Measurements from ENCODE around the gene RAB1B.

The RAB1B gene

DNA sequence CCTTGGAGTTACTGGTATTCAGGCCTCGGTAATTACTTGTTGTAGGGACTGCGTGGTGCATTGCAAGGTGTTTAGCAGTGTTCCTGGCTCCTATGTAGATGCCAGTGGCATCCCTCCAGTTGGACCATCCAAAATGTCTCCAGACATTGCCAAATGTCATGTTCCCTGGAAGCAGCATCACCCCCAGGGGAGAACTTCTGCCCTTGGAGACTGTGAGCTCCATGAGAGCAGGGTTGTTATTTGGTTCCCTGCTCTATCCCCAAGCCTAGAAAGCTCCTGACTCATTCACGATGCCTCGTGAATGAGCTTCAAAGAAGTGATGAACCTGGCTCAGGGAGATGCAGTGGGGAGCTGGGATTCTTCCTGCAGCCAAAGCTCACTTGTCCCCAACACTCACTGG lies 53.2 kb downstream of the RAB1B start:
- no peak for TF ChIP-seq CTCF (IDR thresholded peaks at IDR 0.05)
- H3K4me1 ChIP-seq (ENCODE audit: control insufficient read depth in 1 of 2, insufficient read depth in 1 of 2, low read depth in 1 of 2, low read length in 1 of 2), result peaks cover 13 to 15% of the 10 kb centered on the region in 2 experiments
- H3K4me3 ChIP-seq (ENCODE audit: low read depth in 1 of 2, low read length in 1 of 2), result no peak overlapping the region
- no peaks in the 10 kb centered on the region for H3K36me3 ChIP-seq
- peaks cover 15% of the 10 kb centered on the region for H3K27me3 ChIP-seq
- H3K9me3 ChIP-seq, result no peaks in the 10 kb centered on the region
- H3K27ac ChIP-seq, result no peak overlapping the region

- no peak for TF ChIP-seq CTCF (IDR thresholded peaks at IDR 0.05)
- no peaks in the 10 kb centered on the region for H3K9me3 ChIP-seq
- no peaks in the 10 kb centered on the region for H3K36me3 ChIP-seq
- no peak overlapping the region for H3K4me3 ChIP-seq (ENCODE audit: low read depth in 1 of 2, low read length in 1 of 2)
- peaks cover 3% of the 10 kb centered on the region for H3K27me3 ChIP-seq
- H3K27ac ChIP-seq, result no peak overlapping the region
- H3K4me1 ChIP-seq (ENCODE audit: control insufficient read depth in 1 of 2, insufficient read depth in 1 of 2, low read depth in 1 of 2, low read length in 1 of 2), result peaks cover 8% of the 10 kb centered on the region in 2 experiments
These were observed 54.4 kb downstream of the RAB1B start for GRCh38 chr11:66322732-66323427.

DNA sequence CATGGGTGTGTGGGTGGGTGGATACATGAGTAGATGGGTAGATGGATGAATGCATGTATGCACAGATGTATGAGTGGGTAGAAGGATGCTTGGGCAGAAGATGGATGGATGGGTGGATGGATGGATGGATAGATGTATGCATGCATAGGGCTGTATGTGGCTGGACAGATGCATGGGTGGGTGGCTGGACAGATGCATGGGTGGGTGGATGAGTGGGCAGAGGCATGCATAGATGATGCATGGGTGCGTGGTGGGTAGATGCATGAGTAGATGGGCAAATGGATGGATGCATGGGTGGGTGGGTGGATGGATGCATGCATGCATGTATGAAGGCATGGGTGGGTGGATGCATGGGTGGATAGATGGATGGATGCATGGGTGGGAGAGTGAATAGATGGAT lies 55.2 kb downstream of the RAB1B start:
- no peaks in the 10 kb centered on the region for H3K9me3 ChIP-seq
- peaks cover 3 to 6% of the 10 kb centered on the region in 2 experiments for H3K4me1 ChIP-seq (ENCODE audit: control insufficient read depth in 1 of 2, insufficient read depth in 1 of 2, low read depth in 1 of 2, low read length in 1 of 2)
- no peaks in the 10 kb centered on the region for H3K36me3 ChIP-seq
- TF ChIP-seq CTCF (IDR thresholded peaks at IDR 0.05), result no peak
- peaks cover 4% of the 10 kb centered on the region for H3K27me3 ChIP-seq
- H3K4me3 ChIP-seq (ENCODE audit: low read depth in 1 of 2, low read length in 1 of 2), result no peak overlapping the region
- H3K27ac ChIP-seq, result no peak overlapping the region

DNA sequence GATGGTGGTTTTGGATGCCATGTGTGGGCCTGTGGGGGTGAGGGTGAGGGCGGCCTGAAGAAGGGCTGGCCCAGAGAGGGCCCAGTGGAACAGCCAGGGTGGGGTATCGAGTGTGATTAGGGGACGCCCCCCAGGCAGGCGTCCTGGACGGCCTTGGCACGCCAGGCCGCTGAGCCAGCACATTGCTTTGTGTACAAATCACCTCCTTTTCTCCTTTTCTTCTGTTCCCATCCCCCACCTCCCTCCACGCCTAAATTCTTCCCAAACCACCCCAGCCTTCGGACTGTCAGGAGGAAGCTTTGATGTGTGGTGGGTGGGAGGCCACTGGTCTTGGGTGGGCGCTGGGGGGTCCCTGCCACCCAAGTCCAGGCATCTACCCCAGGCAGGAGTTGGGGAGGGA lies 56.2 kb downstream of the RAB1B start:
- Histone ChIP-seq H3K4me1 (ENCODE audit: control insufficient read depth in 1 of 2, insufficient read depth in 1 of 2, low read depth in 1 of 2, low read length in 1 of 2) (peaks cover 4 to 5% of the 10 kb centered on the region in 2 experiments), H3K27ac (no peak overlapping the region), H3K36me3 (no peaks in the 10 kb centered on the region), H3K9me3 (no peaks in the 10 kb centered on the region), H3K27me3 (peaks cover 8% of the 10 kb centered on the region), H3K4me3 (ENCODE audit: low read depth in 1 of 2, low read length in 1 of 2) (no peak overlapping the region)
- TF ChIP-seq CTCF (IDR thresholded peaks at IDR 0.05), result no peak

GRCh38 chr11:66325263-66325671 lies 56.8 kb downstream of the RAB1B start:
- no peaks in the 10 kb centered on the region for H3K36me3 ChIP-seq
- no peak overlapping the region for H3K4me3 ChIP-seq (ENCODE audit: low read depth in 1 of 2, low read length in 1 of 2)
- H3K27me3 ChIP-seq, result peaks cover 8% of the 10 kb centered on the region
- H3K4me1 ChIP-seq (ENCODE audit: control insufficient read depth in 1 of 2, insufficient read depth in 1 of 2, low read depth in 1 of 2, low read length in 1 of 2), result peaks cover 4 to 5% of the 10 kb centered on the region in 2 experiments
- no peak overlapping the region for H3K27ac ChIP-seq
- TF ChIP-seq CTCF (IDR thresholded peaks at IDR 0.05), result no peak
- no peaks in the 10 kb centered on the region for H3K9me3 ChIP-seq

Measured in neutrophil (primary cell).